Measurements from ENCODE around the gene NTRK2. TPM values are rescaled to one million over a fixed set of nuclear protein-coding genes. Genes with fewer than 3 reads are reported as not detected.

The NTRK2 gene
- total RNA-seq, 2 donors from 2014 or later: 11.9 to 30.1 TPM

DNA sequence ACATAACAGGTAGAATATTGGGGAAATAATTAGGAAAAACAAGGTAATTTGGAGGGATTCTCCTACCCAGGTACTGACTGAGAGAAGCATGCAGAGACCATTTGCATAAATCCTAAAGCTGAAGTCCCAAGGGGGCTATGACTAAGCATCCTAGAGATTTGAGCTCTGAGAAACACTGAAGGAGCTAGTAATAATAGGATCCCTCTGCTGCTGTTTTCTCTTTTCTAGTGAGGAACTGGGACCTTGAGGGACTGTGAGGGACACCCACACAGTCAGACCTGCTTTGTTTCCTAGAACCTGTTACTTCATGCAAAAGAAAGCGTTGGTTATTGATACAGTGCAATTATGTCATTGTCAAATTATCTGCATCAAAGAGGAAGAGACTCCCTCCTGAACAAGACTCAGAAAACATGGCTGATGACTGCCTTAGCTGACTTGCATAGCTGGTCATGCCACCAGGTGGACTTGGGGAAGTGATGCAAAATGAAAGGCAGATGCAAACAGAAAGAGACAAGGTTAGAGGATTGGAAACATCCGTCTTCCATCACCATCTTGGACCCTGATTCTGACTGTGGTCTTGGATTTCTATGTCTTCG, 335.4 kb downstream of the NTRK2 start:
- no peaks in the 10 kb centered on the region for H3K4me1 ChIP-seq
- TF ChIP-seq, protein P1, sequence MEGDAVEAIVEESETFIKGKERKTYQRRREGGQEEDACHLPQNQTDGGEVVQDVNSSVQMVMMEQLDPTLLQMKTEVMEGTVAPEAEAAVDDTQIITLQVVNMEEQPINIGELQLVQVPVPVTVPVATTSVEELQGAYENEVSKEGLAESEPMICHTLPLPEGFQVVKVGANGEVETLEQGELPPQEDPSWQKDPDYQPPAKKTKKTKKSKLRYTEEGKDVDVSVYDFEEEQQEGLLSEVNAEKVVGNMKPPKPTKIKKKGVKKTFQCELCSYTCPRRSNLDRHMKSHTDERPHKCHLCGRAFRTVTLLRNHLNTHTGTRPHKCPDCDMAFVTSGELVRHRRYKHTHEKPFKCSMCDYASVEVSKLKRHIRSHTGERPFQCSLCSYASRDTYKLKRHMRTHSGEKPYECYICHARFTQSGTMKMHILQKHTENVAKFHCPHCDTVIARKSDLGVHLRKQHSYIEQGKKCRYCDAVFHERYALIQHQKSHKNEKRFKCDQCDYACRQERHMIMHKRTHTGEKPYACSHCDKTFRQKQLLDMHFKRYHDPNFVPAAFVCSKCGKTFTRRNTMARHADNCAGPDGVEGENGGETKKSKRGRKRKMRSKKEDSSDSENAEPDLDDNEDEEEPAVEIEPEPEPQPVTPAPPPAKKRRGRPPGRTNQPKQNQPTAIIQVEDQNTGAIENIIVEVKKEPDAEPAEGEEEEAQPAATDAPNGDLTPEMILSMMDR (IDR thresholded peaks at IDR 0.05): no peak
- no peaks in the 10 kb centered on the region for H3K27me3 ChIP-seq
- no peak for DNase-seq (ENCODE audit: low spot score)
- H3K9me3 ChIP-seq: peaks cover 0 to 4% of the 10 kb centered on the region in 2 donors
- H3K4me3 ChIP-seq: no peak overlapping the region
- H3K27ac ChIP-seq: no peak overlapping the region
- H3K36me3 ChIP-seq: no peaks in the 10 kb centered on the region

DNA sequence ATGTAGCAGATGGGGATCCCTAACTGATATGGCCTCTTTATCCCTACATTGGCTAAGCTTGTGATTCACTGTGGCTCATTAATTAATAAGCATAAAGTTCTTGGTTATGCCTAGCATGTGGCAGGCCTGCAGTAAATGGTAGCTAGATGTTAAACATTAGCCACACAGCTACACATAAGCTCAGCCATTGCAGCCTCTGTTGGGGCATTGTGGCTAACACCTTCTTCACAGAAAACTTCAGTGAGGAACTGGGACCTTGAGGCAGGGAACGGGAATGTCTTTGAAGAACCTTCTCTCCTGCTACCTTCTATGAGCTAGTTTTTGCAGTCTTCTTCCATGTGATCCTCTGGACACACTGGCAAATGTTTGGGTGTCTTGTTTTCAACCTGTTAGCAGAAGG, 338.2 kb downstream of the NTRK2 start:
- Histone ChIP-seq H3K4me3 (no peak overlapping the region), H3K27me3 (no peaks in the 10 kb centered on the region), H3K4me1 (no peaks in the 10 kb centered on the region), H3K36me3 (no peaks in the 10 kb centered on the region), H3K9me3 (no peaks in the 10 kb centered on the region), H3K27ac (no peak overlapping the region)
- TF ChIP-seq, protein P1 (IDR thresholded peaks at IDR 0.05): no peak
- no peak for DNase-seq (ENCODE audit: low spot score)

DNA sequence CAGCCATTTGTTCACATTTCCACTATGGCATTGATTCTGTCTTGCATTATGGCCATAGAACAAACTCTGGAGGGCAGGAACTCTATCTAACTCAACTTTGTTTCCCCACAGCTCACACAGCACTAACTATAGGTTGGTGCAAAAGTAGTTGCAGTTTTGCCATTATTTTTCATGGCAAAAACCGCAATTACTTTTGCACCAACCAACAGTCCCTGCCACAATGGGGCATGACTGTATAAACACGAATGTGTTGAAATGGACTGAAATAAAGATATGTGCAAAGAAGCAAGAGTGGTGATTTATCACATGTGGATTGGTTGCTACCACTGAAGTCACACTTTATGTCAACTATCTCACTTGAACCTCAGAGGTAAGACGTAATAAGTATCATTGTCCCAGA, 338.7 kb downstream of the NTRK2 start:
- Histone ChIP-seq H3K4me3 (no peak overlapping the region), H3K4me1 (no peaks in the 10 kb centered on the region), H3K27me3 (no peaks in the 10 kb centered on the region), H3K36me3 (no peaks in the 10 kb centered on the region), H3K27ac (no peak overlapping the region), H3K9me3 (no peaks in the 10 kb centered on the region)
- DNase-seq (ENCODE audit: low spot score): no peak
- TF ChIP-seq, protein P1 (IDR thresholded peaks at IDR 0.05): no peak

DNA sequence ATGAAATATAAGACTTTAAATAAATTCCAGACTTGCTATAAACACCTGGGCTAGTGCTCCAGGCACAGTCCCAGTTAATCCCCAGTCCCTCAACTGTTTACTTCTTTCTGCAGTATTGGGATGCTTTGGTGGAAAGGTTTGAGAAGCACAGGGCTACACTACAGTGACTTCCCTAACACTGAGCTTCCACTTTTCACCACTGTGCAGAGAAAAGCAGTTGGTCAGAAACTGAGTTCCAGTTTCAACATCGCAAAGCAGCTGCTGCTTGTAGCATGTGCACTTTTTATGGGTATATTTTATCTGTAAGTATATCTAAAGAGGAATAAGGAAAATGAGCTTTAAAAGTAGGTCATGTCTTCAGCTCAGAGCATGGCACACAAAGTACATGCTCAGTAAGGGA, 339.7 kb downstream of the NTRK2 start:
- no peaks in the 10 kb centered on the region for H3K4me1 ChIP-seq
- no peak overlapping the region for H3K4me3 ChIP-seq
- no peaks in the 10 kb centered on the region for H3K36me3 ChIP-seq
- H3K27ac ChIP-seq: no peak overlapping the region
- no peak for DNase-seq (ENCODE audit: low spot score)
- no peaks in the 10 kb centered on the region for H3K9me3 ChIP-seq
- TF ChIP-seq, protein P1 (IDR thresholded peaks at IDR 0.05): no peak
- H3K27me3 ChIP-seq: no peaks in the 10 kb centered on the region

DNA sequence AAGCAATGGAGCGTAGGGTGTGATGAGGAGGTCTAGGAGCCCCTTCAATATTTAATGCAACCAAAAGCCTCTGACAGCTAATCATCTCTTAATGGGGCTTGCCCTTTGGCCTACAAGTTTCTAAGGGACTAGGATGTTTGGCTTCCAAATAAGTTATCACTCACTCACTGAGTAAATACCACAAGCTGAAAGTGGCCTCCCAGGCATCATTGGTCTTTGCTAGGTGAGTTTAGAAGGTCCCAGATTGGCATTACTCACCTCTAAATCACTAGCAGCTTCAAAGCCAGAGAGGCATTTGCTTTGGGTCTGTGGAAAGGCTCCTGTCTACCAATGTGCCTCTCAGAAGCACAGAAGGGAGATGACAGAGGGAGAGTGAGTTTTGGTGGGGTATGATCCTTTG, 344.2 kb downstream of the NTRK2 start:
- H3K27me3 ChIP-seq: no peaks in the 10 kb centered on the region
- H3K9me3 ChIP-seq: no peaks in the 10 kb centered on the region
- H3K27ac ChIP-seq: no peak overlapping the region
- no peak for DNase-seq (ENCODE audit: low spot score)
- TF ChIP-seq, protein P1 (IDR thresholded peaks at IDR 0.05): no peak
- no peaks in the 10 kb centered on the region for H3K36me3 ChIP-seq
- H3K4me3 ChIP-seq: no peak overlapping the region
- no peaks in the 10 kb centered on the region for H3K4me1 ChIP-seq

DNA sequence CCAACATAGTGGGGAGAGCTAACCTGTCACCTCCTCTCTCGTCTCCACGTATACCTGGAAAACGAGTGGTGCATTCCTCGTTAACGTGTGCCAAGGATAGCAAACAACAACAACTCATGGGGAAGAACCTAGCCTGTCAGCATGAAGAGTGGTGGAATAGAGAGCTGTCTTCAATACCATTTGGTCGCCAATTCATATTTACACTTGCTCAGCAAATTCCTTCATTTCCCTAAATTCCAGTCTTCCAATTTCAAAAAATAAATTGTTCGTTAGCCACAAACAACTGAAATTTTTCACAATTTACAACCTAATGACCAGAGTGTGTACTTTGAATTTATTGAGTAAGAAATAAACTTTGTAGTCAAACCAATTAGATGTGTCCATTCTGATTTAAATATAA, 344.8 kb downstream of the NTRK2 start:
- Histone ChIP-seq H3K27me3 (no peaks in the 10 kb centered on the region), H3K4me1 (no peaks in the 10 kb centered on the region), H3K36me3 (no peaks in the 10 kb centered on the region), H3K4me3 (no peak overlapping the region), H3K27ac (no peak overlapping the region), H3K9me3 (no peaks in the 10 kb centered on the region)
- no peak for DNase-seq (ENCODE audit: low spot score)
- TF ChIP-seq, protein P1 (IDR thresholded peaks at IDR 0.05): no peak
